LNCaP clone FGC (cell line): Measurements from ENCODE around the gene SRGAP1.
A peak's percentile ranks its signal among the peaks of the same experiment; 100 is the strongest.
"Not testable (repeated sequence)": the region's sequence is repeated elsewhere in the genome, so short reads cannot be mapped to it uniquely, and the experiment has no call there.

ENCODE experiments used
- DNase-seq: peaks from one replicate; pipeline ENCODE4 v3.0.0-alpha.2; 2011; ENCODE audit warnings: low read depth
- H3K4me3 ChIP-seq: 2 replicates; pipeline ENCODE4 v1.5.1; 2011; ENCODE audit warnings: mild to moderate bottlenecking, low read depth, low read length, control low read depth
- TF ChIP-seq, protein P1 (sequence below): IDR thresholded peaks from 2 replicates; pipeline ENCODE4 v1.5.1; 2012; ENCODE audit warnings: mild to moderate bottlenecking; ENCODE audit not compliant: control insufficient read depth, insufficient read depth; ENCODE audit errors: extremely low read depth

Gene SRGAP1

DNA sequence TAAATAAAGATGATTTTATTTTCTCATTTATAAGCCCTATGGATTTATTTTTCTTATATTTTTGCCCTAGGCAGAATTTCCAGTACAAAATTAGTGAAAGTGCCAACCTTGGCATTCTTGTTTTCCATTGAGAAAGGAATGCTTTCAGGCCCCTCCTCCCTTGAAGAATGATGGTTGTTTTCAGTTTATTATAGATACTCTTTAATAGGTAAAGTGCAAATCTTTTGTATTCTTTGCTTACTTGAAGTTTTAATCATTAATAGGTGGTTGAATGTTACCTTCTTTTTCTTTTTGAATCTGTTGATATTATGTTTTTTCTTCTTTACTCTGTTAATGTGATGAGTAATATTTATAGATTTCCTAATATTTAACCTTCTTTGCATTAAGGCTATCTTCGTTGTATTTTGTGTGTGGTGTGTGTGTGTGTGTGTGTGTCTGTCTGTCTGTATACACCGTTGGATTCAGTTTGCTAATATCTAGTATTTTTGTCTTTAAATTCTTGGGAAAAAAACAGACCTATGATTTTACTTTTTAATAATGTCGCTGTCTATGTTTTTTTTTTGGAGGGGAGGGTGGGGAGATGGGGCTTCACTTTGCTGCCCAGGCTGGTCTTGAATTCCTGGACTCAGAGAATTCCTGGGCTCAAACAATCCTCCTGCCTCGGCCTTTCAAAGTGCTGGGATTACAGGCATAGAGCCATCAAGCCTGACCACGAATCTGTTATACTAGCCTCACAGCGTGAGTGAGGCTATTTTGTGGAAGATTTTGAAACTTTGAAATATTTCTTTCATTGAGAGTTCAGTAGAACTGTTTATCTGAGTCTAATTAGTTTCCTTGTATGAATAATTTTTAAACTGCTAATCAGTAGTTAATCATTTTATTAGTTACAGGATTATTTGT lies 13.5 kb downstream of the SRGAP1 start:
- TF ChIP-seq, protein P1, sequence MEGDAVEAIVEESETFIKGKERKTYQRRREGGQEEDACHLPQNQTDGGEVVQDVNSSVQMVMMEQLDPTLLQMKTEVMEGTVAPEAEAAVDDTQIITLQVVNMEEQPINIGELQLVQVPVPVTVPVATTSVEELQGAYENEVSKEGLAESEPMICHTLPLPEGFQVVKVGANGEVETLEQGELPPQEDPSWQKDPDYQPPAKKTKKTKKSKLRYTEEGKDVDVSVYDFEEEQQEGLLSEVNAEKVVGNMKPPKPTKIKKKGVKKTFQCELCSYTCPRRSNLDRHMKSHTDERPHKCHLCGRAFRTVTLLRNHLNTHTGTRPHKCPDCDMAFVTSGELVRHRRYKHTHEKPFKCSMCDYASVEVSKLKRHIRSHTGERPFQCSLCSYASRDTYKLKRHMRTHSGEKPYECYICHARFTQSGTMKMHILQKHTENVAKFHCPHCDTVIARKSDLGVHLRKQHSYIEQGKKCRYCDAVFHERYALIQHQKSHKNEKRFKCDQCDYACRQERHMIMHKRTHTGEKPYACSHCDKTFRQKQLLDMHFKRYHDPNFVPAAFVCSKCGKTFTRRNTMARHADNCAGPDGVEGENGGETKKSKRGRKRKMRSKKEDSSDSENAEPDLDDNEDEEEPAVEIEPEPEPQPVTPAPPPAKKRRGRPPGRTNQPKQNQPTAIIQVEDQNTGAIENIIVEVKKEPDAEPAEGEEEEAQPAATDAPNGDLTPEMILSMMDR: no peak
- H3K4me3 ChIP-seq: no peak overlapping the region
- DNase-seq: no peak

DNA sequence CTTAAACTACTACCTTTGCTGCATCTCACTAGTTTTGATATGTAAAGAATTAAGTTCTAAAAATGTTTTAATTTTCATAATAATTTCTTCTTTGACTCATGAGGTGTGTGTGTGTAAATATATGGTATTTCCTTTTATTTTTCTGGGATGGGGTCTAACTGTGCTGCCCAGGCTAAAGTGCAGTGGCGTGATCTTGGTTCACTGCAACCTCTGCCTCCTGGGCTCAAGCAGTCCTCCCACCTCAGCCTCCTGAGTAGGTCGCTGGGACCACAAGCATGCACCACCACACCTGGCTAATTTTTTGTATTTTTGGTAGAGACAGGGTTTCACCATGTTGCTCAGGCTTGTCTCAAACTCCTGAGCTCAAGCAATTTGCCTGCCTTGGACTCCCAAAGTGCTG lies 15.4 kb downstream of the SRGAP1 start:
- DNase-seq, H3K4me3 ChIP-seq: not testable (repeated sequence)

DNA sequence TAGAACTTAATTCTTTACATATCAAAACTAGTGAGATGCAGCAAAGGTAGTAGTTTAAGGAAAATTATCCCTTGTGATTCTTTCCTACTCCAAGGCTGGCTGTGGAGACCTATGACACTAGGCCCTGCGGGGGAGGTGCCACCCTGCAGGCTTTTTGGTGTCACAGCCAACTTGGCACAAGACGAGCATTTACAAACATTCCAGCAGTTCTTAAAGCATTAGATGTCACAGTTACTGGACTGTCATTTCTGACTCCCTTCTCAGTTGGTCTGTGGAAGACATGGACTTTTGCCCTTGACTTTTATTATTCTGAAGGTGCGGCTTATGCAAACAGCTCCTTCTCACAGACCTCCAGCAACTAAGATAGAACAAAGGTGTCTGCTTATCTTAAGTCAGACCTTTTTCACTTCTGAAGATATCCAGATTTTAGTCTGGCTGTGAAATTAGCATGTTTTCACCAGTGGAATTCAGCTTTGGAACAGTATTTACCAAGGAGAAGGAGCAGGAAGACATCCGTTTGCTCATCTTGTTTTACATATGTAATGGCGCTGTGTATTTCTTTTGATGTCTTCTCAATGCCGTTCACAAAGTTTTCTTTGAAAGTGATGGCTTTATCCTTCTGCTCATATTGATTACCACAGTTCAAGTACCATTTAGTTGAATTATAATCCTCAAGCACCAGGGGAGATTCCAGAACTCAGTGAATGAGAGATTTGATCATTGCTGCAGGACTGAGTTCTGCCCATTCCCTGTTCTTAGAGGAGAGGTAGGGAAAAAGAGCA lies 17.9 kb downstream of the SRGAP1 start:
- no peak overlapping the region for H3K4me3 ChIP-seq
- peak; percentile 91 for DNase-seq
- TF ChIP-seq, protein P1: no peak

DNA sequence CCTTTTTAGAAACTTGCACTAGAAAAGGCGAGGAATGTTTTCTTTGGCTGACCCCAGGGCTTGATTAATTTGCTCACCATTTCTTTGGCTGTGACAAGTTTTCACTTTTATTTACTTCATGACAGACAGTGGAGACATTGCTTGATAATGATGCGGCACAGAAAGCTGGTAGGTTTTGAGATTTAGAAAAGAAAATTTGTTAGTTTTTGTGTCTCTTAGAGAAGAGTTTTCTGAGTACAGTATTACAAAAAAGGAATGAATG lies 18.4 kb downstream of the SRGAP1 start:
- DNase-seq: no peak
- H3K4me3 ChIP-seq: no peak overlapping the region
- TF ChIP-seq, protein P1: no peak

DNA sequence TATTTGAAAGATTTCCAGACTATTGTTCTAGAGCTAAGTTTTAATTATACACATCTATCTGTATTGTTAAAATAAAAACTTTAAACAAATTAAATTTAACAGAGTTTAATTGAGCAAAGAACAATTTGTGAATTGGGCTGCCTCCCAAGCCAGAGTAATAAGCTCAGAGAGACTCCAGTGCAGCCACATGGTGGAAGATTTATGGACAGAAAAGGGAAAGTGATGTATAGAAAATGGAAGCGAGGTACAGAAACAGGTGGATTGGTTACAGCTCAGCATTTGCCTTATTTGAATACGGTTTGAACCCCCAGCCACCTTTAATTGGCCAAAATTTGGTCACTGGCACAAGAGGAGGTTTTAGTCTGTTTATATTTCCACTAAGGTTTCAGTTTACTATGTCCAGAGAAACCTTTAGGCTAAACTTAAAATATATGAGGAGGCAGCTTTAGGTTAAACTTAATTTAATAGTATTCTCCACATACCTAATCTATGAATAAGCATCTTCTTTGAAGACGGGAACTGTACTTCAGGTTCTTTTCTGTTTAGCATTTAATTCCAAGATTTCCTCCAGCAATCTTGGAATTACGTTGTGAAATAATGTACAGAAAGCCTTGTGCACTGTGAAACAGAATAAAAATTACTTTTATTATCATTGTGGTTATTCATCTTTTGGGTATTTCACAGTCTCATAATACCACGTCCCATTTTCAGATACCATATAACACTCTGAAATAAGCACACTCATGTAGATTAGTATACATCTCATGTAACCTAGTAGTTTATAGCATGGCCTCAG lies 19.4 kb downstream of the SRGAP1 start:
- TF ChIP-seq, protein P1: no peak
- DNase-seq: no peak
- H3K4me3 ChIP-seq: no peak overlapping the region

DNA sequence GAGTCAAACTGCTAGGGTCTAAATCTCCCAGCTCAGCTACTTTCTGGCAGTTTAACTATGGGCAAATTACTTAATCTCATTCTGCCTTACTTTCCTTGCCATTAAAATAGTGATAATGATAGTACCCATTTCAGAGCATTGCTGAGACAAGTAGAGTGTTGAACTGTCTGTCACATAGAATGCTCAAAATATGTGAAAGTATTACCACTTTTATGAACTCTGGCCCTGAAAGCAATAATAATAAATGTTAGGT lies 19.9 kb downstream of the SRGAP1 start:
- TF ChIP-seq, protein P1: no peak
- no peak for DNase-seq
- no peak overlapping the region for H3K4me3 ChIP-seq

DNA sequence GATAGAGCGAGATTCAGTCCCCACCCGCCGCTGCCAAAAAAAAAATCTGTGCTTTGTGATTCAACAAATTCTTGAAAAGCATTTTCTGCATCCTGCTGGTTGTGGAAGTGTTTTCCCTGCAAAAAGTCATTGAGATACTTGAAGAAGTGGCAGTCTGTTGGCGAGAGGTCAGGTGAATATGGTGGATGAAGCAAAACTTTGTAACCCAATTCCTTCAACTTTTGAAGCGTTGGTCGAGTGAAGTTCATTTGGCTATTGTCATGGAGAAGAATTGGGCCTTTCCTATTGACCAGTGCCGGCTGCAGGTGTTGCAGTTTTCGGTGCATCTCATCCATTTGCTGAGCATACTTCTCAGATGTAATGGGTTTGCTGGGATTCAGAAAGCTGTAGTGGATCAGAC lies 20.9 kb downstream of the SRGAP1 start:
- TF ChIP-seq, protein P1: no peak
- no peak for DNase-seq
- H3K4me3 ChIP-seq: no peak overlapping the region
